Caco-2 (cell line): ENCODE measurements around the gene PRF1. TPM values are rescaled to one million over a fixed set of nuclear protein-coding genes. Genes with fewer than 3 reads are reported as not detected.

Source experiments
- BruUV-seq: library from RNA; stranded (reverse); fragments of 400-500 nt; replicated peaks from 2 replicates; lab custom pipeline; 2021; lab: Mats Ljungman, UMichigan
- CTCF ChIA-PET: fragments of 300-600 bp; sonication (Branson Sonifier 250); formaldehyde crosslinking; loops from one replicate; lab custom pipeline; 2022; ENCODE audit warnings: antibody characterized with exemption; lab: Charles Lee
- POLR2A ChIA-PET: fragments of 300-600 bp; sonication (Branson Sonifier 250); formaldehyde crosslinking; loops from one replicate; lab custom pipeline; 2022; ENCODE audit warnings: antibody characterized with exemption; lab: Charles Lee
- DNase-seq, 2 experiments: peaks; one replicate each; pipeline versions ENCODE4 v3.0.0 to v3.0.0-alpha.2; 2020 to 2022
- H3K27me3 ChIP-seq: replicated peaks from 2 replicates; pipeline ENCODE4 v1.6.0; 2011; ENCODE audit warnings: low read length; ENCODE audit not compliant: control insufficient read depth, insufficient read depth
- H3K36me3 ChIP-seq: 2 replicates; pipeline ENCODE4 v1.5.1; 2011; ENCODE audit warnings: low read length; ENCODE audit not compliant: control insufficient read depth, insufficient read depth
- H3K4me1 ChIP-seq: fragments of 250-450 bp; sonication (Bioruptor Pico); 2 replicates; pipeline ENCODE4 v1.5.1; 2020; ENCODE audit warnings: mild to moderate bottlenecking
- H3K4me3 ChIP-seq: 2 replicates; pipeline ENCODE4 v1.5.1; 2011; ENCODE audit warnings: low read depth, mild to moderate bottlenecking, control low read depth, low read length
- H3K9me3 ChIP-seq: fragments of 250-450 bp; sonication (Bioruptor Pico); 2 replicates; pipeline ENCODE4 v1.5.1; 2020; ENCODE audit warnings: mild to moderate bottlenecking, moderate library complexity
- H3K27ac Mint-ChIP-seq: one replicate; pipeline ENCODE4 v1.8.0; 2022; ENCODE audit warnings: mixed read lengths; ENCODE audit not compliant: unreplicated experiment
- H3K27me3 Mint-ChIP-seq: one replicate; pipeline ENCODE4 v1.8.0; 2022; ENCODE audit warnings: mixed read lengths; ENCODE audit not compliant: insufficient read depth, unreplicated experiment
- H3K36me3 Mint-ChIP-seq: one replicate; pipeline ENCODE4 v1.8.0; 2022; ENCODE audit warnings: mild to moderate bottlenecking, mixed read lengths; ENCODE audit not compliant: insufficient read depth, unreplicated experiment
- H3K4me1 Mint-ChIP-seq: one replicate; pipeline ENCODE4 v1.8.0; 2022; ENCODE audit warnings: low read depth, mixed read lengths; ENCODE audit not compliant: unreplicated experiment
- H3K4me3 Mint-ChIP-seq: one replicate; pipeline ENCODE4 v1.8.0; 2022; ENCODE audit warnings: mild to moderate bottlenecking, moderate library complexity, mixed read lengths; ENCODE audit not compliant: unreplicated experiment
- H3K9me3 Mint-ChIP-seq: one replicate; pipeline ENCODE4 v1.8.0; 2022; ENCODE audit warnings: mixed read lengths; ENCODE audit not compliant: unreplicated experiment
- intact Hi-C: fragments of 100-400 bp; cut with micrococcal nuclease; formaldehyde crosslinking; loops from one replicate; pipeline ENCODE4 v1.10.0; 2022; ENCODE audit not compliant: unreplicated experiment
- total RNA-seq: library from RNA; stranded (reverse); gene quantifications from 2 replicates; pipeline ENCODE4 v1.2.3, GENCODE V29; 2022
- TF ChIP-seq, protein P1 (sequence below), 2 experiments: fragments of 200-600 bp in 1 of 2; IDR thresholded peaks; 1 replicate in 1 of 2; 2 replicates in 1 of 2; pipeline versions ENCODE4 v1.5.1 to v1.8.0; 2011 to 2022; ENCODE audit warnings: antibody characterized with exemption in 1 of 2, control low read depth in 1 of 2, inconsistent platforms in 1 of 2, low read depth in 1 of 2, low read length in 1 of 2, mild to moderate bottlenecking in 1 of 2, moderate library complexity in 1 of 2; ENCODE audit not compliant: insufficient read depth in 1 of 2, severe bottlenecking in 1 of 2, unreplicated experiment in 1 of 2

PRF1 gene
- total RNA-seq, 1 experiment from 2014 or later = 0.34 TPM

DNA sequence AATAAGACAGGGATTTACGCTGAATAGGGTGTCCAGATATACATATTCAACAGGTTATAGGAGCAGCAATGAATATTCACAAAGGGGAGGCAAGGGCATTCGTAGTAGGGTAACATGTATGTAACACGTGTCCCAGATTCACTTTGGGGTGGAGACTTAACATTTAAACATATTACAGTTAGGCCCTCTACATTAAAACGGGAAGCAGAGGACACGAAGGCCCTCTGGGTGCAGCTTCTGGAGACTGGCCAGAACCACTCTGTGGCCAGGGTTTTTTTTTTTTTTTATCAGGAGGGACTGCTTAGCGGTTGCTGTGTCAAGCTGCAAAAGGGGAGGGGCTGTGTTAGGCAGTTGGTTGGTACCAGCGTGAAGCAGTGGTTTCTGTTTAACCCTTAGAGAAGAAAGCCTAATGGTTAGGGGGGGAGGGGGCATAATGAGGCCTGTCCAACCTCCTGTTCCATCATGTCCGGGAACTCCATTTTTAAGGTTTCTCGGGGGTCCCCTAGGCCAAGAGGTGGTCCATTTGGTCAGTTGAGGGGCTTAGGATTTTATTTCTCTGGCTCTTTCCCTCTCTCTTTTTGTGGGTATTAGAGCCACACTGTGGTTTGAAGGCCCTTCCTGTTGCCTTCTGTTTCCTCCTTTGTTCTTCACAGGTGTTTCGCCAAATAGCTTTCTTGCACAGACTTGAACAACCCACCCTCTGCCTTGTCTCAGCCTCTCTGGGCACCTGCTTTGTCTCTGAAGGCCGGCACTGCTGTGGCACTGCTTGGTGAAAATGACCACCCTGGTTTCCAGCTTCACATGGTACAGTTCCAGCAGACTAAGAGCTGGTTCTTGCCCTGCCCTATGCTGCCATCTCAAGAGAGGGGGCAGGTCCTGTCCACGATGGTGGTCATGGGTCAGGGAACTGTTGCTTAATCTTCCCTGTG lies 26.4 kb downstream of the PRF1 start:
- ChIA-PET POLR2A (no interaction called here), CTCF (no interaction called here)
- intact Hi-C loops = no loop called here

DNA sequence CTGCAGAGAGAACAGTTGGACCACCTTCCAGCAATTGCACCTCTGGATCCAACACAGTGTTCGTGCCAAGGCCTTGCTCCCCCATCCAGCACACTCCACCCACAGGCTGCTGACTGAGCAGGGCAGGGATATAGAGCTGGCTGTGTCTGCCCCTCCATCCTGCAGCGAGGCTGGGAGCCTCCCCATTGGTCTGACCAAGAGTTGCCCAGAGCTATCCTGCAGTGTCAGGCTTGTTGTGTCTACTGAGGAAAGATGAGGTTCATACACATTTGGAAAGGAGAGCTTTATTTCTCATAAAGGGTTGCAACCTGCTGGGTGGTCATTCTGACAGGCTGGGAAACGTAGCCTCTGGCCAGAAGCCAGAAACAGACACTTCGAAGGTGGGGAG lies 27.1 kb downstream of the PRF1 start:
- TF ChIP-seq, protein P1, sequence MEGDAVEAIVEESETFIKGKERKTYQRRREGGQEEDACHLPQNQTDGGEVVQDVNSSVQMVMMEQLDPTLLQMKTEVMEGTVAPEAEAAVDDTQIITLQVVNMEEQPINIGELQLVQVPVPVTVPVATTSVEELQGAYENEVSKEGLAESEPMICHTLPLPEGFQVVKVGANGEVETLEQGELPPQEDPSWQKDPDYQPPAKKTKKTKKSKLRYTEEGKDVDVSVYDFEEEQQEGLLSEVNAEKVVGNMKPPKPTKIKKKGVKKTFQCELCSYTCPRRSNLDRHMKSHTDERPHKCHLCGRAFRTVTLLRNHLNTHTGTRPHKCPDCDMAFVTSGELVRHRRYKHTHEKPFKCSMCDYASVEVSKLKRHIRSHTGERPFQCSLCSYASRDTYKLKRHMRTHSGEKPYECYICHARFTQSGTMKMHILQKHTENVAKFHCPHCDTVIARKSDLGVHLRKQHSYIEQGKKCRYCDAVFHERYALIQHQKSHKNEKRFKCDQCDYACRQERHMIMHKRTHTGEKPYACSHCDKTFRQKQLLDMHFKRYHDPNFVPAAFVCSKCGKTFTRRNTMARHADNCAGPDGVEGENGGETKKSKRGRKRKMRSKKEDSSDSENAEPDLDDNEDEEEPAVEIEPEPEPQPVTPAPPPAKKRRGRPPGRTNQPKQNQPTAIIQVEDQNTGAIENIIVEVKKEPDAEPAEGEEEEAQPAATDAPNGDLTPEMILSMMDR (IDR thresholded peaks at IDR 0.05; ENCODE audit: insufficient read depth in 1 of 2, low read depth in 1 of 2, low read length in 1 of 2, severe bottlenecking in 1 of 2, unreplicated experiment in 1 of 2) = no peak
- ChIA-PET CTCF (no interaction called here), POLR2A (no interaction called here)
- no peaks in the 10 kb centered on the region for H3K36me3 ChIP-seq
- Mint-ChIP-seq H3K4me1 (no peaks in the 10 kb centered on the region), H3K4me3 (no peak overlapping the region), H3K9me3 (no peaks in the 10 kb centered on the region), H3K27me3 (peaks cover 2% of the 10 kb centered on the region), H3K36me3 (no peaks in the 10 kb centered on the region), H3K27ac (no peak overlapping the region)
- no peaks in the 10 kb centered on the region; the same call in 1 of the 2 replicates for H3K9me3 ChIP-seq
- peak in 1 of 2 experiments; percentile 34 for DNase-seq
- H3K4me3 ChIP-seq = no peak overlapping the region
- H3K4me1 ChIP-seq = 0 out of 2 replicates have a peak, but pooled peaks cover 3% of the 10 kb centered on the region
- H3K27me3 ChIP-seq = no peaks in the 10 kb centered on the region
- intact Hi-C loops = no loop called here
- no TSS peak for BruUV-seq

More for the DNA sequence above, 26.4 kb downstream of the PRF1 start:
- Mint-ChIP-seq H3K27me3 (peaks cover 2% of the 10 kb centered on the region), H3K4me1 (no peaks in the 10 kb centered on the region), H3K9me3 (no peaks in the 10 kb centered on the region), H3K36me3 (no peaks in the 10 kb centered on the region), H3K4me3 (no peak overlapping the region), H3K27ac (no peak overlapping the region)
- peak in 1 of 2 experiments; percentile 40 for DNase-seq
- H3K9me3 ChIP-seq = no peaks in the 10 kb centered on the region; the same call in 1 of the 2 replicates
- TF ChIP-seq, protein P1 (IDR thresholded peaks at IDR 0.05; ENCODE audit: insufficient read depth in 1 of 2, low read depth in 1 of 2, low read length in 1 of 2, severe bottlenecking in 1 of 2, unreplicated experiment in 1 of 2) = no peak
- 0 out of 2 replicates have a peak, but pooled peaks cover 3% of the 10 kb centered on the region for H3K4me1 ChIP-seq
- no TSS peak for BruUV-seq
- no peaks in the 10 kb centered on the region for H3K36me3 ChIP-seq
- no peak overlapping the region for H3K4me3 ChIP-seq
- H3K27me3 ChIP-seq = no peaks in the 10 kb centered on the region

DNA sequence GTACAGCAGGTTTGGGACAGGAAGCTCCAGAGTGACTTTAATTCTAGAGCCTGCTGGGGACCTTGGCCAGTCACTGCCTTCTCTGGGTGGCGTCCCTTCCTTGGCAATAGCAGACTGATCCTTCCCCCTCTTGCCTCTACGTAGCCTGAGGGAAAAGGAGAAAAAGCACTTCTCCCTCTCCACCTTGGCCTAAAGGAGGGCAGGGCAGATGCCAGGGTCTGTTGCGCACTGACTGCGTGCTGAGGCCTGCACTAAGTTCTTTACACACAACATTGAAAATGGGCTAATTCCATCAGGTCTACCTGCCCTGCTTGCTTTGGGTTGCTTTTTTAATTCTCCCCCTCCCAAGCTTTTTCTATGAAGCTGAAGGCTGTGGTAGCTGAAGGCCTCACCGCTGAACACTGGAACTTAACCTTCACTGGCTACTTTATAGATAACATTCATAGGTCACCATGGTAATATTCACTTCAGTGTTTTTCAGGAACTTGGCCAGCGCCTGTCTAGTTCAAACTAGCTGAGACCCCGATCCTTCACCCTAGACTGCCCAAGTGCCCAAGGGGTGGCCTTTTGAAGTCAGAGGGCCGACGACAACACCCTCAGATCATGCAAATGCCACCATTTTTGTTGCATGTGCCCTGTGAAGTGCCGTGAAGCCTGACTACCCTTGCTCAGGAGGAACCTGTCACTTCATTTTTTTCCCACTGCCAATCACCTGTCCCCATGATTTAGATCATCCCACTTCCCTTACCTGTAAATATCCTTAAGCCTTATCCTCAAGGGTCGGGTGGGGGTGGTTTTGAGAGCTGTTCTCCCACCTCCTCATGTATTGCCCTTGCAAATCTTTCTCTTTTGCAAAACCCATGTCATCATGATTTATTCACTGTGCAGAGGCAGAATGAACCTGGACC lies 28.7 kb downstream of the PRF1 start:
- ChIA-PET POLR2A (no interaction called here), CTCF (interaction anchor here (0.6 kb wide), 1 partner anchor 187 kb away, joined by 3 read pairs; no protein-coding TSS in a partner anchor)
- no peaks in the 10 kb centered on the region for H3K36me3 ChIP-seq
- H3K27ac Mint-ChIP-seq = no peak overlapping the region
- BruUV-seq = no TSS peak
- intact Hi-C loops = no loop called here
- H3K4me3 Mint-ChIP-seq = no peak overlapping the region
- no peak overlapping the region for H3K4me3 ChIP-seq
- TF ChIP-seq, protein P1 (IDR thresholded peaks at IDR 0.05; ENCODE audit: insufficient read depth in 1 of 2, low read depth in 1 of 2, low read length in 1 of 2, severe bottlenecking in 1 of 2, unreplicated experiment in 1 of 2) = no peak
- H3K27me3 ChIP-seq = no peaks in the 10 kb centered on the region
- no peaks in the 10 kb centered on the region for H3K4me1 Mint-ChIP-seq
- peaks cover 2% of the 10 kb centered on the region for H3K27me3 Mint-ChIP-seq
- no peak for DNase-seq
- no peaks in the 10 kb centered on the region for H3K36me3 Mint-ChIP-seq
- H3K4me1 ChIP-seq = 0 out of 2 replicates have a peak, but pooled peaks cover 3% of the 10 kb centered on the region
- no peaks in the 10 kb centered on the region for H3K9me3 ChIP-seq
- no peaks in the 10 kb centered on the region for H3K9me3 Mint-ChIP-seq
